GM18526 (cell line): ENCODE data around the gene EGFR.

Experiments
- POLR2A ChIP-seq: IDR thresholded peaks from 3 replicates; pipeline ENCODE4 v1.6.1; 2011; ENCODE audit not compliant: insufficient read length; ENCODE audit errors: extremely low read depth

EGFR gene

GRCh38 chr7:55134786-55135185 is 116.0 kb downstream of the EGFR start:
- no peak for TF ChIP-seq POLR2A

DNA sequence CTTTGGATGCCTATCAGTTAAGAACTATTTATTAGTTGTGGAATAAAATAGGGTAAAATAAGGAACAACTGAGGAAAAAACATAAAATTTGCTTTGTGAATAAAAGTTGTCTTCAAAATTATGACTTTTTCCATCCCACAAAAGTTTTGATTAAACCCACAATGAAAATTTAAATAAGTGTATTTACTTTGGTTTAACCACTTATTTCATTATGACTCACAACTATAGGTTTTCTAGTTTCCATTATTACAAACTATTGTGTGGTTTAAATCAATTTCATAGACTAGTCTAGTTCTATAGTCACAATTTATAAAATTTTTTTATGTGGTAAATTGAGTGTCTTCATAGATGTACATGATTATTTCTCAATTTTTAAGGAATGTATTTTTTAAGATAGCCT is 116.6 kb downstream of the EGFR start:
- no peak for TF ChIP-seq POLR2A

- TF ChIP-seq POLR2A: no peak
Observed at GRCh38 chr7:55138663-55139062, 119.8 kb downstream of the EGFR start.

DNA sequence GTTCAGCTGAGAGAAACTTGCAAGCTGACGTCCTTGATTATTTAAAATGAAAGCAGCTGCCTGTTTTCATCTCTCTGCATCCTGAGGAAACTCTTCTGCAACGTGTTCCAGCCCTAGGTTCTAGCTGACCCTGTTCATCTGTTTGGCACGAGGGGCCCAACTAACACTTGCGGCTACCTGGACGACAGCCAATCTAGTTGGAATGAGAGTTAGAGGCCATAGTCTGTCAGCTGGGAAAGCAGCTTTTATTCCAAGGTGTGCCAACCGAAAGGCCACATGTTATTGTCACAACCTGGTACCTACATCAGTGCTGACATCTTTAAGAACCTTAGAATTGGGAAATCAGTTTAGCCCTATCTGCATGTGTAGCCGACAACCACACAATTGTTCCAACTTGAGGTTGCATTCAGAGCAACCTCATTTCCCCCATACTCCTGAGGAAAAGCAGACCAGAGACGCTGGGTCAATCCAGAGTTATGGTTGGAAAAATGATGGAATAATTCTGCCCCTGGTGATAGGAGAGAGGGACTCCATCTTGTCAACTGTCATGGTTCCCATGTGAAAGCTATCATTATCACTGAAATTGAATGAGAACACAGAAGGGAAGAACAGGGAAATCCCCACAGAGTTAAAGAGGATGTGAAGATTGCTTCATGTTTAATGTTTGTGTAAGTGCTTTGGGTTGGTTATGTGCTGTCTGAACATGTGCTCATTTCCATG is 121.6 kb downstream of the EGFR start:
- no peak for TF ChIP-seq POLR2A

DNA sequence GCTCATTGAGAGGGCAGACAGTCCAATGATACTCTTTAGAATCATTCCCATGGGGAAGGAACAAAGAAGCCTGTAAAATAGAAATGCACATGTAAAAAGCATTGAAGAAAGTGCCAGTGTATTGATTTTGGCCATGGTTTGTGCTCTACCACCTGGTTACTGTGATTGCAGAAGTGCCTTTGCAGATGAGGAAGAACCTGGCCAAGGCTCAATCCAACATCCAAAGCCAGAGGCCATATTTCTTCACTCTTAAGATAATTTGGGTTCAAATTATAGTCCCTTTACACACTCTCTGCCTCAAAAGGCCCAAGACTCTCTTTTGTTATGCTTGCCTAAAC is 122.1 kb downstream of the EGFR start:
- TF ChIP-seq POLR2A: no peak

- no peak for TF ChIP-seq POLR2A
Observed at GRCh38 chr7:55142919-55143600, 124.2 kb downstream of the EGFR start.

DNA sequence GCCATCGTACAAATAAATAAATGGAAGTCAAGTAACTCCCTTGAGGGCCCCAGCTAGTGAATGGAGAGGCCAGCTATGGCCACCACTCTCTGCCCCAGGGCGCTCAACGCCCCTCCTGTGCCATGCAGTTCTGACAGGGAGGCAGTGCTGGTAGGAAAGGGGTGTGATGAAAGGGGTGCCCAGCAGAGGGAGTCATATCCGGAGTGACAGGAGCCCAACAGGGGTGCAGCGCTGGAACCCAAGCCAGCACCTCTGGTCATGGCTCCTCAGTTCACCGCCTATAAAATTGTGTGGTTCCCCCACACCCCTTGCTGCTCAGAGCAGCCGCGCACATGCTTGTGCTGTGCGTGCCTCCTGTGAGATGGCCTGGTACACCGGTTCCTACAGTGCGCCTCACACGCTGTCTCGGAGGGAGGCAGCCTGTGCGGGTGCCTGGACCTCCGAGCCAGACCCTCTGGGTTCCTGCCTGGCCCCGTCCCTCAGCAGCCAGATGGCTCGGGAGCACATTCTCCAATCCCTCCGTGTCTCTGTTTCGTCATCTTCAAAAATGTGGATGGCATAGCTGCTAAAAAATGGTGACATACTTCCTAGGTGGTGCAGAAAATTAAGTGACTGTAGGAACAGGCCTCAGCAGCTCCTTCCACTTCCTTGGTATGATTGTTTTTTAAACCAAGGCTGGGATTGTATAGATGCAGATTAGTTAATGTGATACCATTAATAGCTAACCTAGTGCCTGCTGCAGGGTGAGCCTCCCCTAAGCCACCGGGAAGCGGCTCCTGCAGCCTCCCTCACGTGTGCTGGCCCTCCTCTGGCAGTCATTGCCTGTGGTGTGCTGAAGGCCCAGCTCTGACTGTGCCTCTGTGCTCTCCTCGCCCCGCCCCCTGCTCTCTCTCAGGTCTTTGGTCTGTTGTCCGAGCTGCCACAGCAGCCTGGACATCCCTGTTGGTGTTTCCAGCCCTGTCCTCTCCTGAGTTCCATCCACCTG is 125.8 kb downstream of the EGFR start:
- TF ChIP-seq POLR2A: no peak

GRCh38 chr7:55145606-55146005 is 126.8 kb downstream of the EGFR start:
- TF ChIP-seq POLR2A: no peak

- TF ChIP-seq POLR2A: no peak
Observed at GRCh38 chr7:55147101-55147500, 128.3 kb downstream of the EGFR start.

GRCh38 chr7:55147736-55148135 is 128.9 kb downstream of the EGFR start:
- no peak for TF ChIP-seq POLR2A

- no peak for TF ChIP-seq POLR2A
Observed at GRCh38 chr7:55148571-55148970, 129.8 kb downstream of the EGFR start.

- TF ChIP-seq POLR2A: no peak
Observed at GRCh38 chr7:55149001-55149400, 130.2 kb downstream of the EGFR start.

DNA sequence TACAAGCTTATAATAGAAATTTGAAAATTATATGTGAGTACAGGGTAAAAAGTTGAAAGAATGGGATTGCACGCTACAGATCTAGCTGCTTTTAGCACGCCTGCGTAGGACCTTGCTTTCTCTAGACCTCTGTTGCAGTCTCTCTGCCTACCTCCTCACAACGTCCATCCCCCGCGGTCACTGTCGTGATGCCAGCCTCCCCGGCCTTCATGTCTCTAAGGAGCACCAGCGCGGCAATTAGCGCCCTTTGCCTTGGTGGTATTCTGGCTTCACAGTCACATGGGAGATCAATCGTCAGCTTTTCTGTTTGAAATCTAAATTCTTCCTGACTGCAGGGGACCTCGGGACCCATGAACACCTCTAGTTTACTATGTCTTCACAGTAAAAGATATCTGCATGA is 131.3 kb downstream of the EGFR start:
- TF ChIP-seq POLR2A: no peak

- no peak for TF ChIP-seq POLR2A
Observed at GRCh38 chr7:55150709-55151451, 132.1 kb downstream of the EGFR start.

DNA sequence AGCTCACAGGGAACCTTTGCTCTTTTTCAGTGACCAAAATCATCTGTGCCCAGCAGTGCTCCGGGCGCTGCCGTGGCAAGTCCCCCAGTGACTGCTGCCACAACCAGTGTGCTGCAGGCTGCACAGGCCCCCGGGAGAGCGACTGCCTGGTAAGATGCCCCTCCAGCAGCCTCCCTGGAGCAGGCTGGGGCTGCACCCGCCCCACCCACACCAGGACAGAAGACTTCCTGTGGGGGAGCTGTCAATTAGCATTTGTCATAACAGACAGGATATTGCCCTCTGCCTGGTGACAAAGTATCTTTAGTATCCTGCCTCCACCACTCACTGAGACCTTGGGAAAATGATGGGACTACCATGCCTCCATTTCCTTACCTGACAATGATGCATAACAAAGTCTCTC is 133.7 kb downstream of the EGFR start:
- TF ChIP-seq POLR2A: no peak
